IMR-90 (cell line): ENCODE results near the gene A1CF. TPM values are rescaled to one million over a fixed set of nuclear protein-coding genes. Genes with fewer than 3 reads are reported as not detected.

Source experiments
- ATAC-seq: fragments of 200-7000 bp; cut with Tn5 transposase; 2 replicates; pipeline ENCODE4 v1.9.1; 2020; ENCODE audit warnings: low read depth, mild to moderate bottlenecking, moderate library complexity
- BruUV-seq: library from RNA; stranded (reverse); fragments of 400-500 nt; replicated peaks from 2 replicates; lab custom pipeline; 2021; lab: Mats Ljungman, UMichigan
- CTCF ChIA-PET: fragments of 300-600 bp; formaldehyde crosslinking; extraction: SDS; loops from one replicate; lab custom pipeline; 2021; ENCODE audit warnings: antibody characterized with exemption; lab: Yijun Ruan, JAX
- POLR2A ChIA-PET: fragments of 300-600 bp; sonication (Branson Sonifier 250); formaldehyde crosslinking; loops from one replicate; lab custom pipeline; 2022; ENCODE audit warnings: antibody characterized with exemption; ENCODE audit not compliant: unreplicated experiment; lab: Charles Lee
- DNase-seq: peaks from one replicate; pipeline ENCODE4 v3.0.0; 2013
- H2AFZ ChIP-seq: replicated peaks from 2 replicates; pipeline ENCODE3; 2013; ENCODE audit warnings: low read length, mild to moderate bottlenecking; ENCODE audit not compliant: poor library complexity
- H2AK5ac ChIP-seq: 2 replicates; pipeline ENCODE4 v1.6.1; 2013; ENCODE audit warnings: low read depth, low read length, inconsistent platforms
- H2AK9ac ChIP-seq: replicated peaks from 2 replicates; pipeline ENCODE3; 2013; ENCODE audit warnings: mild to moderate bottlenecking, low read depth, low read length, moderate library complexity; ENCODE audit not compliant: poor library complexity
- H2BK120ac ChIP-seq: 2 replicates; pipeline ENCODE4 v1.6.1; 2013; ENCODE audit warnings: low read depth, low read length, inconsistent platforms
- H2BK15ac ChIP-seq: 3 replicates; pipeline ENCODE4 v1.6.1; 2013; ENCODE audit warnings: low read depth, low read length, inconsistent platforms
- H2BK20ac ChIP-seq: 2 replicates; pipeline ENCODE4 v1.6.1; 2013; ENCODE audit warnings: low read depth, mild to moderate bottlenecking, inconsistent platforms, low read length, moderate library complexity
- H2BK5ac ChIP-seq: 2 replicates; pipeline ENCODE4 v1.6.1; 2013; ENCODE audit warnings: mild to moderate bottlenecking, low read depth, low read length, inconsistent platforms; ENCODE audit not compliant: poor library complexity, severe bottlenecking
- H3K14ac ChIP-seq: replicated peaks from 2 replicates; pipeline ENCODE4 v1.6.1; 2013; ENCODE audit warnings: low read depth, low read length, inconsistent platforms
- H3K18ac ChIP-seq: 2 replicates; pipeline ENCODE4 v1.6.1; 2013; ENCODE audit warnings: low read depth, low read length, control low read depth
- H3K23ac ChIP-seq: 2 replicates; pipeline ENCODE4 v1.6.1; 2013; ENCODE audit warnings: low read depth, low read length, inconsistent platforms
- H3K27ac ChIP-seq: 2 replicates; pipeline ENCODE4 v1.5.1; 2013; ENCODE audit warnings: mild to moderate bottlenecking, control low read depth, low read length; ENCODE audit not compliant: insufficient read depth
- H3K27me3 ChIP-seq: 2 replicates; pipeline ENCODE4 v1.6.1; 2013; ENCODE audit warnings: low read length; ENCODE audit not compliant: control insufficient read depth, insufficient read depth
- H3K36me3 ChIP-seq: 2 replicates; pipeline ENCODE4 v1.6.1; 2013; ENCODE audit warnings: low read length, mixed read lengths; ENCODE audit not compliant: control insufficient read depth, insufficient read depth
- H3K4ac ChIP-seq: 2 replicates; pipeline ENCODE4 v1.6.1; 2013; ENCODE audit warnings: low read depth, low read length, inconsistent platforms
- H3K4me1 ChIP-seq: 2 replicates; pipeline ENCODE4 v1.6.1; 2013; ENCODE audit warnings: low read length, mixed read lengths; ENCODE audit not compliant: control insufficient read depth, insufficient read depth
- H3K4me2 ChIP-seq: 2 replicates; pipeline ENCODE4 v1.6.1; 2013; ENCODE audit warnings: low read depth, mild to moderate bottlenecking, control low read depth, low read length, moderate library complexity
- H3K4me3 ChIP-seq: 2 replicates; pipeline ENCODE4 v1.5.1; 2013; ENCODE audit warnings: low read depth, mild to moderate bottlenecking, control low read depth, low read length, moderate library complexity; ENCODE audit not compliant: insufficient read depth
- H3K56ac ChIP-seq: 2 replicates; pipeline ENCODE4 v1.6.1; 2013; ENCODE audit warnings: low read length, inconsistent platforms; ENCODE audit not compliant: insufficient read depth; ENCODE audit errors: extremely low read depth
- H3K79me1 ChIP-seq, 2 experiments: 2 replicates each; pipeline ENCODE4 v1.6.1; 2013; ENCODE audit warnings: low read length in 2 of 2, inconsistent platforms in 1 of 2, low read depth in 1 of 2
- H3K9ac ChIP-seq: 2 replicates; pipeline ENCODE4 v1.6.1; 2013; ENCODE audit warnings: low read depth, low read length, control low read depth
- H3K9me1 ChIP-seq: 2 replicates; pipeline ENCODE4 v1.6.1; 2013; ENCODE audit warnings: low read length, inconsistent platforms; ENCODE audit not compliant: insufficient read depth
- H3K9me3 ChIP-seq: 2 replicates; pipeline ENCODE4 v1.6.1; 2013; ENCODE audit warnings: low read length; ENCODE audit not compliant: control insufficient read depth, insufficient read depth
- H4K20me1 ChIP-seq: 2 replicates; pipeline ENCODE4 v1.6.1; 2013; ENCODE audit warnings: low read length, inconsistent platforms; ENCODE audit not compliant: insufficient read depth
- H4K5ac ChIP-seq: 2 replicates; pipeline ENCODE4 v1.6.1; 2013; ENCODE audit warnings: mild to moderate bottlenecking, low read depth, low read length, control low read depth
- H4K8ac ChIP-seq, 2 experiments: 2 replicates each; pipeline ENCODE4 v1.6.1; 2013; ENCODE audit warnings: low read depth in 2 of 2, low read length in 2 of 2, control low read depth in 1 of 2, inconsistent platforms in 1 of 2
- H4K91ac ChIP-seq: 2 replicates; pipeline ENCODE4 v1.6.1; 2013; ENCODE audit warnings: low read depth, low read length, inconsistent platforms; ENCODE audit not compliant: insufficient read depth
- BHLHE40 ChIP-seq: fragments of 150-350 bp; IDR thresholded peaks from 2 replicates; pipeline ENCODE4 v1.6.1; 2016; ENCODE audit warnings: mild to moderate bottlenecking, low read depth, low read length
- CEBPB ChIP-seq: IDR thresholded peaks from 2 replicates; pipeline ENCODE4 v1.6.1; 2012; ENCODE audit warnings: low read depth, low read length, improper control_type of control experiment
- CHD1 ChIP-seq: IDR thresholded peaks from 2 replicates; pipeline ENCODE4 v1.6.1; 2012; ENCODE audit warnings: low read depth, low read length, improper control_type of control experiment
- CTCF ChIP-seq: conservative IDR thresholded peaks from 2 replicates; pipeline ENCODE4 v1.5.1; 2012; ENCODE audit warnings: mild to moderate bottlenecking, low read depth, low read length, improper control_type of control experiment
- FOS ChIP-seq: fragments of 150-350 bp; IDR thresholded peaks from 2 replicates; pipeline ENCODE4 v1.6.1; 2016; ENCODE audit warnings: low read depth, low read length
- MAFK ChIP-seq: IDR thresholded peaks from 2 replicates; pipeline ENCODE4 v1.6.1; 2012; ENCODE audit warnings: low read depth, low read length, improper control_type of control experiment
- MAZ ChIP-seq: IDR thresholded peaks from 2 replicates; pipeline ENCODE4 v1.6.1; 2012; ENCODE audit warnings: low read depth, mild to moderate bottlenecking, low read length, improper control_type of control experiment, moderate library complexity, borderline replicate concordance
- NFE2L2 ChIP-seq: fragments of 150-350 bp; IDR thresholded peaks from 2 replicates; pipeline ENCODE4 v1.6.1; 2016; ENCODE audit warnings: low read depth, mild to moderate bottlenecking, low read length
- POLR2A ChIP-seq: IDR thresholded peaks from 2 replicates; pipeline ENCODE4 v1.6.1; 2012; ENCODE audit warnings: mild to moderate bottlenecking, low read depth, low read length
- RAD21 ChIP-seq: IDR thresholded peaks from 2 replicates; pipeline ENCODE4 v1.6.1; 2012; ENCODE audit warnings: low read length, improper control_type of control experiment
- RCOR1 ChIP-seq: IDR thresholded peaks from 2 replicates; pipeline ENCODE4 v1.6.1; 2012; ENCODE audit warnings: mild to moderate bottlenecking, low read length, improper control_type of control experiment; ENCODE audit not compliant: insufficient replicate concordance
- RFX5 ChIP-seq: IDR thresholded peaks from 2 replicates; pipeline ENCODE4 v1.8.0; 2012; ENCODE audit warnings: low read depth, mild to moderate bottlenecking, low read length, moderate library complexity
- SMC3 ChIP-seq: fragments of 150-350 bp; IDR thresholded peaks from 2 replicates; pipeline ENCODE4 v1.6.1; 2016; ENCODE audit warnings: low read depth, mild to moderate bottlenecking, antibody characterized with exemption, low read length, moderate library complexity
- USF2 ChIP-seq: fragments of 150-350 bp; IDR thresholded peaks from 2 replicates; pipeline ENCODE4 v1.6.1; 2017; ENCODE audit warnings: mild to moderate bottlenecking, antibody characterized with exemption, low read length, low read depth
- WGBS, 2 experiments: methylation state at CpG; one replicate each; pipeline versions ENCODE4 v1.1.5 to v1.1.7; 2013; ENCODE audit warnings: missing lambda C conversion rate in 2 of 2; ENCODE audit not compliant: insufficient read length in 1 of 2; ENCODE audit errors: extremely low coverage in 2 of 2; 5-methylcytosine and 5-hydroxymethylcytosine counted together
- dilution Hi-C: fragments of 300-500 bp; cut with HindIII; formaldehyde crosslinking; loops from one replicate; pipeline ENCODE4 v1.14.3; 2018; ENCODE audit warnings: low sequenced_read_pairs; ENCODE audit not compliant: unreplicated experiment
- in situ Hi-C: fragments of 300-500 bp; cut with MboI; formaldehyde crosslinking; loops from 3 replicates; pipeline ENCODE4 v1.14.3; 2019; ENCODE audit warnings: low sequenced_read_pairs, inconsistent platforms, mixed read lengths
- intact Hi-C: fragments of 100-400 bp; cut with micrococcal nuclease; formaldehyde crosslinking; loops from 2 replicates; pipeline ENCODE4 v1.10.0; 2022
- polyA plus RNA-seq, 3 experiments: library from polyadenylated mRNA; depleted of rRNA; stranded (reverse); fragments of >200 nt; gene quantifications; 2 replicates each; pipeline ENCODE4 v1.2.3, GENCODE V29; 2012; ENCODE audit warnings: low replicate concordance in 1 of 3
- total RNA-seq: library from RNA; depleted of rRNA; stranded (reverse); fragments of >200 nt; gene quantifications from 2 replicates; pipeline ENCODE4 v1.2.3, GENCODE V29; 2012
- TF ChIP-seq, protein P1 (sequence below): fragments of 150-350 bp; IDR thresholded peaks from 2 replicates; pipeline ENCODE4 v1.6.1; 2016; ENCODE audit warnings: low read depth, mild to moderate bottlenecking, low read length, moderate library complexity, borderline replicate concordance

A1CF gene
- total and polyA plus RNA-seq, 2 of the 4 experiments (the other 2 are of a cell fraction), result not detected

- WGBS, 2 experiments, result no CpG with 5 or more reads among the region's 2 CpGs
- no peak overlapping the region for H2BK15ac ChIP-seq
Observed at GRCh38 chr10:50855015-50855414, 30.4 kb downstream of the A1CF start.

More at GRCh38 chr10:50855015-50855414, 30.4 kb downstream of the A1CF start:
- H2BK20ac ChIP-seq, result no peak overlapping the region
- H2BK120ac ChIP-seq, result no peak overlapping the region
- no peak overlapping the region for H3K4me2 ChIP-seq
- H2AK9ac ChIP-seq, result no peak overlapping the region
- H3K4ac ChIP-seq, result no peak overlapping the region
- no peak overlapping the region for H3K23ac ChIP-seq
- in situ Hi-C loops, result no loop called here
- BruUV-seq, result no TSS peak
- H3K27ac ChIP-seq, result no peak overlapping the region
- no peak overlapping the region for H2BK5ac ChIP-seq
- H3K79me1 ChIP-seq, result no peaks in the 10 kb centered on the region
- CTCF ChIA-PET, result no interaction called here
- no peak overlapping the region for H3K9ac ChIP-seq
- H2AFZ ChIP-seq, result no peak overlapping the region
- no peaks in the 10 kb centered on the region for H4K20me1 ChIP-seq
- no peaks in the 10 kb centered on the region for H3K36me3 ChIP-seq
- no peak overlapping the region for H3K4me3 ChIP-seq
- H3K14ac ChIP-seq, result no peak overlapping the region
- H2AK5ac ChIP-seq, result no peak overlapping the region
- no peak overlapping the region for H3K56ac ChIP-seq
- POLR2A ChIA-PET, result no interaction called here
- no peak overlapping the region for H4K8ac ChIP-seq
- no peaks in the 10 kb centered on the region for H3K9me1 ChIP-seq
- no peak overlapping the region for H4K5ac ChIP-seq
- ATAC-seq (no peak), DNase-seq (no peak)
- TF ChIP-seq CTCF, result no peak
- no peak for TF ChIP-seq CHD1
- TF ChIP-seq, protein P1, sequence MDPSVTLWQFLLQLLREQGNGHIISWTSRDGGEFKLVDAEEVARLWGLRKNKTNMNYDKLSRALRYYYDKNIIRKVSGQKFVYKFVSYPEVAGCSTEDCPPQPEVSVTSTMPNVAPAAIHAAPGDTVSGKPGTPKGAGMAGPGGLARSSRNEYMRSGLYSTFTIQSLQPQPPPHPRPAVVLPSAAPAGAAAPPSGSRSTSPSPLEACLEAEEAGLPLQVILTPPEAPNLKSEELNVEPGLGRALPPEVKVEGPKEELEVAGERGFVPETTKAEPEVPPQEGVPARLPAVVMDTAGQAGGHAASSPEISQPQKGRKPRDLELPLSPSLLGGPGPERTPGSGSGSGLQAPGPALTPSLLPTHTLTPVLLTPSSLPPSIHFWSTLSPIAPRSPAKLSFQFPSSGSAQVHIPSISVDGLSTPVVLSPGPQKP, result no peak
- no peak for TF ChIP-seq SMC3
- no peak for TF ChIP-seq USF2
- no peak for TF ChIP-seq FOS
- TF ChIP-seq RFX5, result no peak
- TF ChIP-seq RAD21, result no peak
- TF ChIP-seq POLR2A, result no peak
- no peak for TF ChIP-seq RCOR1
- no peak for TF ChIP-seq CEBPB
- no peak for TF ChIP-seq MAFK
- no peak for TF ChIP-seq NFE2L2
- TF ChIP-seq MAZ, result no peak
- TF ChIP-seq BHLHE40, result no peak
- H3K9me3 ChIP-seq, result no peaks in the 10 kb centered on the region
- peaks cover 11% of the 10 kb centered on the region for H3K27me3 ChIP-seq
- intact Hi-C loops, result no loop called here
- H4K91ac ChIP-seq, result no peak overlapping the region
- peaks cover 2% of the 10 kb centered on the region; the same call in 1 of the 2 replicates for H3K4me1 ChIP-seq
- dilution Hi-C loops, result no loop called here
- no peak overlapping the region for H3K18ac ChIP-seq
